Heart left ventricle (tissue), 13 donors: Measurements from ENCODE around the gene CTDSPL2.
A peak's percentile ranks its signal among the peaks of the same experiment; 100 is the strongest.

Experiments
- POLR2A ChIP-seq, 2 donors: fragments of 450-650 bp; IDR thresholded peaks; one replicate each; pipeline ENCODE4 v1.6.1; 2017; ENCODE audit warnings: antibody characterized with exemption in 2 of 2, mild to moderate bottlenecking in 2 of 2, moderate library complexity in 2 of 2
- TF ChIP-seq, protein P1 (sequence below), 12 donors: fragments of 200-600 bp; sonication (generic) in 4 of 12; IDR thresholded peaks; one replicate each; pipeline versions ENCODE4 v1.5.0 to v1.8.0; 2018 to 2022; ENCODE audit warnings: antibody characterized with exemption in 12 of 12, mild to moderate bottlenecking in 5 of 12
- donor health status: ischemic (EF 13 %, LVEDD 7.1; RV severe dilation, severe dysfunction).
- donor health status: DM: no; HTN: yes; CAD: no.
- donor health status: DM: no; HTN: no; CAD: no.
- donor health status: ischemic (EF 25% LVEDD 6.9; RV normal size, moderate dysfunction).
- donor health status: ischemic (EF 25% LVEDD 5.7; RV mildly dilated, moderate dysfunction).
- donor health status: ischemic (EF 35%, LVEDD 5.7; RV mildly dilated, moderate dysfunction).
- donor health status: nonischemic (EF 11% LVEDD 7.7; RV severe dilation, severe dysfunction).
- donor health status: DM: yes; HTN: yes; CAD: no.
- donor health status: PGD.
- donor health status: ischemic (EF 29% LVEDD 5.4; RV normal size, mild dysfunction).
- donor health status: nonischemic (EF 23%, LVEDD 6.1; RV moderate dilation, normal function).

DNA sequence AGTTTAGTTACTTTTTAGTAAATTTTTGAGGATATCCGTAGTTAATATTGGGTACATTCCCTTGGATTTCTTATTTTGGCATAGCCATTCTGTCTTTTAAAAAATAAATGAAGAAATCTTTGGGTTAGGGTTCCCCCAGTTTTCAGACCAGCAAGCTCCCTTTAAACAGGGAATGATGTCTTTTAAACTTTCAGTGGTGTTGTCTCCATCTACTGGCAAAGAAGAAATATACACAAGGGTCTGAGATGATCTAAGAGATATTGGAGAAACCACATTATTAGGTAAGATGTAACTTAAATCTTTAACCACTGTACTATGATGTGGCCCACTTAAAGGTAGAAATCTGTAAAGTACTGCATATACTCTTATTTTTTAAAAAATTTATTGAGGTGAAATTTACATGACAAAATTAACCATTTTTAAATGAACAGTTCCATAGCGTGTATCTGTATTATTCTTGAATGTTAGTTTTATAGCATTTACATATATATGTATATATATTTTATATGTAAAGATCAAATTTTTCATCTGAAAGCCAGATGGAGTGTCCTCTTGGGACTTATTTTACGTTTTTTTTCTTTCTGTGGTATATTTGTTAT lies 74.4 kb downstream of the CTDSPL2 start:
- TF ChIP-seq, protein P1, sequence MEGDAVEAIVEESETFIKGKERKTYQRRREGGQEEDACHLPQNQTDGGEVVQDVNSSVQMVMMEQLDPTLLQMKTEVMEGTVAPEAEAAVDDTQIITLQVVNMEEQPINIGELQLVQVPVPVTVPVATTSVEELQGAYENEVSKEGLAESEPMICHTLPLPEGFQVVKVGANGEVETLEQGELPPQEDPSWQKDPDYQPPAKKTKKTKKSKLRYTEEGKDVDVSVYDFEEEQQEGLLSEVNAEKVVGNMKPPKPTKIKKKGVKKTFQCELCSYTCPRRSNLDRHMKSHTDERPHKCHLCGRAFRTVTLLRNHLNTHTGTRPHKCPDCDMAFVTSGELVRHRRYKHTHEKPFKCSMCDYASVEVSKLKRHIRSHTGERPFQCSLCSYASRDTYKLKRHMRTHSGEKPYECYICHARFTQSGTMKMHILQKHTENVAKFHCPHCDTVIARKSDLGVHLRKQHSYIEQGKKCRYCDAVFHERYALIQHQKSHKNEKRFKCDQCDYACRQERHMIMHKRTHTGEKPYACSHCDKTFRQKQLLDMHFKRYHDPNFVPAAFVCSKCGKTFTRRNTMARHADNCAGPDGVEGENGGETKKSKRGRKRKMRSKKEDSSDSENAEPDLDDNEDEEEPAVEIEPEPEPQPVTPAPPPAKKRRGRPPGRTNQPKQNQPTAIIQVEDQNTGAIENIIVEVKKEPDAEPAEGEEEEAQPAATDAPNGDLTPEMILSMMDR (IDR thresholded peaks at IDR 0.05): peak in 11 of 12 donors; percentile 33 to 66 (median 57)
- no peak for TF ChIP-seq POLR2A (IDR thresholded peaks at IDR 0.05)
